SK-N-MC (cell line): Measurements from ENCODE around the gene KRT73.

Source experiments
- EZH2 ChIP-seq: fragments of 200-600 bp; sonication (generic); IDR thresholded peaks from one replicate; pipeline ENCODE4 v1.6.1; 2017; ENCODE audit warnings: antibody characterized with exemption
- POLR2AphosphoS5 ChIP-seq: IDR thresholded peaks from 2 replicates; pipeline ENCODE4 v1.6.1; 2012; ENCODE audit warnings: mild to moderate bottlenecking, low read depth, low read length, borderline replicate concordance

DNA sequence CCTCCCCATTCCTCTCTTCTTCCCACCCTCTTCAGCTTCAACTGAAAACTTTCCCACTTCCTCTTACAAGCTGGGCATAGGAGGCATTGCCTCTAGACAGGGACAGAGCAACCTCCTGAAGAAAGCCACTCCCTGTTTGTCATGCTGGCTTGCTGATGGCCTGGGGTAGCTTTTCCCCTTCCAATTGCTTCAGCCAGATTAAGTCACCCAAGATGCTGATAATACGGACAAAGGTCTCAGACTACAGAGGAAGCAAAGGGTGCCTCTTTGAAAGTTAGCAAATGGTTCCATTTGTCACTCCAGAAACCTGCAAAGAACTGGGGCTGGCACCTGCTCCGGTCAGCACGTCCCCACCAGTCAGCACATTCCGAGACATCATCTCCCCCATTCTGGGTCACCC lies 27.6 kb upstream of the KRT73 start:
- TF ChIP-seq POLR2AphosphoS5 (no peak), EZH2 (no peak)
